Limb (tissue), 2 donors: ENCODE measurements around the gene ATP6V0D1.

Experiments
- DNase-seq, 2 donors: peaks; one replicate each; pipeline ENCODE4 v3.0.0-alpha.2; 2016; ENCODE audit errors: extremely low spot score in 2 of 2

Gene ATP6V0D1

GRCh38 chr16:67394155-67395104 is 86.5 kb downstream of the ATP6V0D1 start:
- DNase-seq = peak in 1 of 2 donors; percentile 69

- no peak for DNase-seq
Observed at GRCh38 chr16:67393788-67394154, 87.2 kb downstream of the ATP6V0D1 start.

GRCh38 chr16:67393111-67393787 is 87.7 kb downstream of the ATP6V0D1 start, which contains the start of gene TPPP3:
TSS of gene TPPP3 (minus strand) at chr16:67393498. CDS start at chr16:67391111, 2,387 bp downstream.
- peak; percentile 83 to 90 for DNase-seq

GRCh38 chr16:67392301-67393059 is 88.5 kb downstream of the ATP6V0D1 start:
- peak in 1 of 2 donors; percentile 38 for DNase-seq

- peak in 1 of 2 donors; percentile 62 for DNase-seq
Observed at GRCh38 chr16:67391424-67392300, 89.3 kb downstream of the ATP6V0D1 start.

DNA sequence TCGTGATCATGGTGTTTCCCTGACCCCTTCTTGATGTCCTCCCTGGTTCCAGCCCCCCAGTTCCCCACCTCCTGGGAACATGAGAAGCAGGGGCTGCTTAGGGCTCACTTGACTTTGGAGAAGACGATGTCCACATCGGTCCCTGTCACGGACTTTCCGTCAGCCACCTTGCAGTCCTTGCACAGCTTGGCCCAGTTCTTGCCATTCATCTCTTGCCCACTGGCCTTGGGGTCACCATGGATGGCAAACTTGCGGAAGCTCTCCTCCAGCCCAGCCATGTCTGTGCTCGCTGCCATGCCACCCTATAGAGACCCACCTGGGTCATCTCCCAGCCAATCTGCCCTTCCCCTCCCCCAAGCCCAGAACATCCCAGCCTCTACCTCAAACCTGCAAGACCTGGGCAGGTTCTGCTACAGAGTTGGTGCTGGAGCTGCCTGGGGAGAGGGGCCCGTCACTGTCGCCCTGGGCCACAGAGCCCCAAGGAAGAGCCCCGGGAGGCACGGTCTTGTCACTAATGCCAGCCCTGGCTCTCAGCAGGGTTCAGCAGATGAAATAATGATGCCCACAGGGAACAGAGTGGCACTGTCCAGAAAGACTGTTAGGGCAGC is 90.0 kb downstream of the ATP6V0D1 start:
- no peak for DNase-seq

GRCh38 chr16:67389911-67390815 is 90.8 kb downstream of the ATP6V0D1 start:
- no peak for DNase-seq

- no peak for DNase-seq
Observed at GRCh38 chr16:67388591-67388990, 92.4 kb downstream of the ATP6V0D1 start.

GRCh38 chr16:67388191-67388590 is 92.8 kb downstream of the ATP6V0D1 start:
- DNase-seq = no peak
